ENCODE results near the gene SEC14L6.
"Not testable (repeated sequence)": the region's sequence is repeated elsewhere in the genome, so short reads cannot be mapped to it uniquely, and the experiment has no call there.

Gene SEC14L6

DNA sequence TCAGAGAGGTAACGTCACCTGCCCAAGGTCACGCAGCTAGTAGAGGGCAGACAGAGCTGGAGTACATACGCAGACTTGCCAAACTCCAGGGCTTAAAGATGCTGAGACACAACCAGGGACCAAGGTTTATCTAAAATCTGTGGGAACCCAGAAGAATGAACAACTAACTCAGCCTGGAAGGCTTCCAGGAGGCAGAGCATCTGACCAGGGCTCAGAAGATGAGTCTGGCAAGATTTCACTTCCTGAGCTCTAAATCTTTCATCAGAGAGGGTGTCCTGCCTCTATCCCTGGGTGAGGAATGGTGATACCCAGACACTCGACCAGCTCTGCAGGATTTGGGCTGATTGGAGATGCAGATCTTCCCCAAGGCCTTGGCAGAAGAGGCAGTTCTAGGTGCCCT is 18.8 kb upstream of the SEC14L6 start:
- peak; percentile 27 for DNase-seq

DNA sequence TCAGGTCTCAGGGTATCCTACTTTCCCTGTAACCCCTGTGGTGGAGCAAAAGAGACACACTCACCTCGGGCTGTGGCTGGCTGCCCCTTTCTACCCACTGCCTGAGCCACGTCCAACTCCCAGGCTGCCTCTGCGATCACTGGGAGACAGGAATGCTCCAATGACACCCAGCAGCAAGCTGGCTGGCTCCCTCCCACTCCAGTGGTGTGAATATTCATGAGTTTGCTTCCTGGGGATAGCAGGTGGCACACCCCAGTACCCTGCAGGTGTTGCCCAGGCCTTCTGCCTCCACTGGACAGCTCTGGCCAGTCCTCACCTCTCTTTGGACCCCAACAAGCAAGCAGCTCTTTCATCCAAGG is 18.2 kb upstream of the SEC14L6 start:
- no peak for DNase-seq

DNA sequence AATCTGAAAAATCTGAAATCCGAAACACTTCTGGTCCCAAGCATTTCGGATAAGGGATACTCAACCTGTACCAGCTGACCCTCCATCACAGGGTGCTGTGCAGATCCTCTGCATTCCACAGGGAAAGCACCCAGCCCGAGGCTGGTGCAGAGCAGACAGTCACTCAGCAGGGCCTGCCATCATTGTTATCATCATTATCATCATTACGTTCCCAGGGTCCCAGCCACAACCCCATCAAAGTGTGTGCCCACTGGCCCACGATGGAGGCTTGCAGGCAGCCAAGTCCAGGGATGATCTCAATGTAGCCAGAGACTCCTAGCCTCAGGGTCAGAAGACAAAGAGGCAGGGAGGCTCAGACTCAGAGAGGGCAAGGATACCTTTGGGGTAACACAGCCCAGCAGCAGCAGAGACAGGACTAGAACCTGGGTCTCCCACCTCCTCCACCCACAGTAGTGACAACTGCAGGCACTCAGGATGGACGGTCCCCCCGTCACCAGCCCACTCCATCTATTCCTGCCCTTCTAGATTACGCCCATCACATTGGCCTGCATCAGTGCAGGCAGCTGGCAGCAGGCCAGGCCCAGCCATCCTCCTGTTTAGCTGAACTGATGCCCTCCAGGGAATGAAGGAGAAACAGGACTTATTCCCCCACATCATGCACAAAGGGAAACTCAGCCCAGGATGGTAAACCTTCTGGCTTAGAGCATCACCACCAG is 17.7 kb upstream of the SEC14L6 start:
- DNase-seq: peak; percentile 30

DNA sequence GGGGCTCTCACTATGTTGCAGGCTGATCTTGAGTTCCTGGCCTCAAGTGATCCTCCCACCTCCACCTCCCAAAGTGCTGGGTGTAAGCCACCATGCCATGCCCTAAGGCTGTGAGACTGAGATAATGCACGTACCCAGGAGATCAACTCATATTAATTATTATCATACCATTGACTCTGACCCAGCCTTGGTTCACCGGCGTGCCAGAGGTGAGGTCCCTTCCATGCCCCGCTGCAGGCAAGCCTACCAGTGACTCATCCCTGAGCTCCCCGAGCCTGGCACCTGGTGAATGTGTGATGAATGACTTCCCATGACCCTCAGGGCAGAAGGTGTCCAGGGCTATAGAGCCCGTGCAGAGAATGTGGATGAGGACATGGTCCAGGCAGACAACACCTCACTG is 15.8 kb upstream of the SEC14L6 start:
- peak; percentile 82 for DNase-seq

DNA sequence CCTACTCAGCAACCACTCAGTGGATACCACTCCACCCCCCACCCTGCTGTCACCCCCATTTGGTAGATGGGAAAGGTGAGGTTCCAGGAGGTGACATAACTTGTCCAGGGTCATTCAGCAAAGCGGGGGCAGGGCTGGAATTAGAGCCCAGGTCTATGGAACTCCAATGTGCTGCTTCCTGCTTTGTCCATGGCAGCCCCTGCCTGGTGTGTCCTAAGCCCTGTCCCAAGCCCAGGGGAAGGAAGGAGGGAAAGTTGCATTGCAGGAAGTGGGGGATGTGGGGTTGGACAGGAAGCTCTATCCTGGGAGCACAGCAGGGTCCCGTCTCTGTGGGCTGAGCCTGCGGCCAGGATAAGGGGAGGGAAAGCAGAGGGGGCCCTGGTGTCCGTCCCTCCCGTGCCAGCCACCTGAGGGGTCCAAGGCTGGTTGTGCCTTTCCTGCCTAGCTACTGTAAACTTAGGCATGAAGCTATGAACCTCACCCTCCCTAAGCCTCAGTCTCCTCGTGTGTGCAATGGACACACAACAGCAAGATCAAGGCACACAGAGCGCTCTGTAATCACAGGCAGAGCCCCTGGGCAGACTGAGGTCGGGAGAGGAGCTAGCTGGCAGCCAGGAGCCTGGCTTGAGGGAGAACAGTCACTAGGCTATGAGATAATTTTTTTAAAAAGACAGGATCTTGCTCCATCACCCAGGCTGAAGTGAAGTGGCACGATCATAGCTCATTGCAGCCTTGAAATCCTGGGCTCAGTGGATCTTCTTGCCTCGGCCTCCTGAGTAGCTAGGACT is 15.1 kb upstream of the SEC14L6 start:
- DNase-seq: peak; percentile 54

DNA sequence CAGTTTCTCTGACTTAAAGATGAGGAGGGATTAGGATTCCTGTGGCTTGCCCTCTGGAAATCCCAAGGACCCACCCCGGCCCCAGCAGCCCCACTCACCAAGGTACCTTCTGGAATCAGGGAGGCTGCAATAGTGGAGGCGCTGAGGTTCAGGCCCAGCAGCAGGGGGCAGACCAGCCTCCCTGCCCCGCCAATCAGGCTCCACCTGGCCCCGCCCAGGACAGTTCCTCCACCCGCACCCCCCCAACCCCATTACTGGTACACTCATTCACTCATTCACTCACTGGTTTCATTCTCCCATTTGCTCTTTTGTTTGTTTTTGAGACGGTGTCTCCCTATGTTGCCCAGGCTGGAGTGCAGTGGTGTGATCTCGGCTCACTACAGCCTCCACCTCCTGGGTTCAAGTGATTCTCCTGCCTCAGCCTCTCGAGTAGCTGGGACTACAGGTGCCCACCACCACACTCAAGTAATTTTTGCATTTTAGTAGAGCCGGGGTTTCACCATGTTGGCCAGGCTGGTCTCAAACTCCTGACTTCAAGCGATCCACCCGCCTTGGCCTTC is 14.2 kb upstream of the SEC14L6 start:
- peak; percentile 67 for DNase-seq

DNA sequence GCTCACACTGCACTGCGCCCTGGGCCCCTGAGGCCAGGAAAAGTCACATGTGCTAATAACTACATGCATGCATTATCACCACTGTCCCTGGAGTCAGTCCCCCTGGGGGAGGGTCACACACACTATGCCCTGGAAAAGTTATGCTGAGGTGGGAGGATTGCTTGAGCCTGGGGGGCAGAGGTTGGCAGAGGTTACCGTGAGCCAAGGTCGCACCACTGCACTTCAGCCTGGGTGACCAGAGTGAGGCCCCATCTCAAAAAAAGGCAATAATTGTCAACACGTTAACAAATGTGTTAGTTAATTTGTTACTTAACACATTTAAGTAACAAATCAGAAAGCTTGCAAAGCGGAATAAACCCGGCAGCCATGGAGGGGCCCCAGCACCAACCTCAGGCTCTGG is 13.3 kb upstream of the SEC14L6 start:
- DNase-seq: no peak

DNA sequence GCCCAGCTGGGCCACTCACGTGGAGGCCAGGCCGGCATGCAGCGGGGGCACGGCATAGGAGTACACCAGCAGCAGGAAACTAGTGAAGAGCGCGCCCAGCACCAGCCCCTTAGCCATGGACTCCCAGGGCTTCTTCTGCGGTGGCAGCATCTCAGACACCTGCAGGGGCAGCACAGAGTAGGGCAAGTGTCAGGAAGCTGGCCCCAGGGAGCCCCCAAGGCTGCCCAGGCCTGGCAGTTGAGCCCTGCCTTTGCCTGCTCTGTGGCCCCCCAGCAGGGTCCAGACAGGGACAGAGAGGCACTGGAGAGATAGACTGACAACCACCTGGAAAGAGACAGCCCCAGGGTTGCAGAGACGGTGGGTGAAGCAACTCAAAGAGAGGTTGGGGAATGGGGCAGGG is 10.7 kb upstream of the SEC14L6 start:
- no peak for DNase-seq

DNA sequence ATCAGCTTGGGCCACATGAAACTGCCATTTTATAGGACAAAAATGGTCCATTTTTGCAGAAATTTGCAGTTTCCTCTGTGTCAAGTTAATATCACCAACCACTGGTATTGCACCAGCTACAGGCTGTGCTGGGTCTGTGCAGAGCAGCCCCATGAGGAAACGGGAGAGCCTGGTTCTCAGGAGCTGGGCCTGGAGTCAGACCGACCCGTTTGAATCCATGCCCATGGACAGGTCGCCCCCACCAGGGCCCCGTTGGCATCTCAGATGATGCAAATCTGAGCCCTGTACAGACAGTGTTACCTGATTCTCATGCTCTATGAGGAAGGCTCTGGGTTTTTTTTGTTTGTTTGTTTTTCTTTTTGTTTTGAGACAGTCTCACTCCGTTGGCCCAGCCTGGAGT is 9.8 kb upstream of the SEC14L6 start:
- peak; percentile 49 for DNase-seq

DNA sequence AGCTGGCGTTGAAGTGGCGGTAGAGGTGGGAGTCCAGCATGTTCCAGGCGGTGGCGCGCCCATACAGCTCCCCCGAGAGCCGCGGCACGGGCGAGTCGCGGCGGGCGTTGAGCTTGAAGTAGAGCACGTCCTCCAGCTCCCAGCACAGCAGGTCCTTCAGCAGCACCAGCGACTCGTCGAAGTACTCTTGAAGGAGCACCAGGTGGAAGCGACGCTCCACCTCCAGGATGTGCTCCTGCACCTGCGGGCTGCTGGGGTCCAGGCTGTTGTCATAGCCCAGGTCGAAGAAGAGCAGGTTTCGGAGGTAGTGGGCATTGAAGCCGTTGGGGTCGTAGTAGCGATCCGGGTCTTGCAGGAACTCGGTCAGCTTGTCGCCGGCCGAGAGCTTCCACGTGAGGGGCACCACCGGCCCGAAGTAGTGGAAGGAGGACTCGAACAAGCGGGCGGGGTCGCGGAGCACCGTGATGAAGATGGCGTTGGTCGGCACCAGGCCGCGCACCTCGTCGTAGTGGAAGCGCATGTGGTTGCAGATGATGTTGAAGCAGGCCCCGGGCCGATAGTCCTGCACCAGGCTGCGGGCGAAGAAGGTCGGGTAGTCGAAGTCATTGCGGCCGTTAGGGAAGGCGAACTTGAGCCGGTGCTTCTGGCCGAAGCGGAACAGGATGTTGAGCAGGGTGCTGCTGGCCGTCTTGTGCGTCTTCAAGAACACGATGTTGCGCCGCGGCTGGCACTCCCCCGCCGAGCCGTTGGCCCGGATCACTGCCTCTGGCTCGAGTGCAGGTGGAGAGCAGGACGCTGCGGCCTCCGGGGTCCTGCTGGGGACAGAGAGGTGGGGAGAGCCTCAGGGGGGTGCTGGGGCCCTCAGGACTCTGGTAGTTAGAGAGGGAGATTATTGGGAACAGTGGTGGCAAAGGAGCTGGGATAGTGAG is 9.0 kb upstream of the SEC14L6 start:
- DNase-seq: no peak

DNA sequence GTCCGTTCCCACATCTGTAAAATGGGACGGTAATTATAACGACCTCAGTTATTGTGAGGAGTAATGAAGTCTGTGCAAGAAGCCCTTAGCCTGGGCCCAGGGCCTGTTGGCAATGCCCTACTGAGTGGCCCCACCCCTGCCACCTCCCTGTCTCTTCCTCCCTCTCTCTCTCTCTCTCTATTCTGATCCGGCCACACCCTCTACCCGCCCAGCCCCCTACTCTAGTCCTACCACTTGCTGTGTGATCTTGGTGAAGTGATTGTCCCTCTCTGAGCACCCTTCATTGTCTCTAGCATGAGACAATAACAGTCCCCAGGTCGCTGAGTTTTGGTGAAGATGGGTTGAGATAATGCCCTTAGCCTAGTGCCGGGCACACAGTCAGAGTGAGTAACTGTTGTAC is 7.4 kb upstream of the SEC14L6 start:
- peak; percentile 35 for DNase-seq

DNA sequence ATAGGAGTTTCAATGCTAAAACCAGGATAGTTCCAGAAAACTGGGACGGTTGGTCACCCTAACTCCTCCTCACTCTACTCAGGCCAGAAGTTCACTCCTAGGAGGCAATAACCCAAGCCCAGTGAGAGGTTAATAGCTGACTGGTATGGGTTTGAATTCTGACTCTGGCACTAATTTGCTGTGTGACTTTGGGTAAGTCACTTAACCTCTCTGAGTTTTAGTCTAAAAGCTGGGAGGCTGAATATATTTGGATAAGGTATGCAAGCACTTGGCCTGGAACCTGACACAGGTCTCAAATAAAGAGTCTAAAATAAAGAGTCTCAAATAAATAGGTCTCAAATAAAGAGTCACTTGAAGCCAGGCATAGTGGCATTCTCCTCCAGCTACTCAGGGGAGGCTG is 6.2 kb upstream of the SEC14L6 start:
- DNase-seq: no peak

DNA sequence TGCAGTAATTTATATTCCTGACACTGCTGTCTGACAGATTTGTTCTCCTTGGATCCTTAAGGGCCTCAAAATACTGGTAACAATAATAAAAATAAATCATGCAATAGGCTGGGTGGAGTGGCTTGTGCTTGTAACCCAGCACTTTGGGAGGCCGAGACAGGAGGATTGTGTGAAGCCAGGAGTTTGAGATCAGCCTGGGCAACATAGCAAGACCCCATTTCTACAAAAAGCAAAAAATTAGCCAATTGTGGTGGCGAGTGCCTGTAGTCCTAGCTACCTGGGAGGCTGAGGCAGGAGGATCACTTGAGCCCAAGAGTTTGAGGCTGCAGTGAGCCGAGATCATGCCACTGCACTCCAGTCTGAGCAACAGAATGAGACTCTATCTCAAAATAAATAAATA is 5.3 kb upstream of the SEC14L6 start:
- not testable (repeated sequence) for DNase-seq

DNA sequence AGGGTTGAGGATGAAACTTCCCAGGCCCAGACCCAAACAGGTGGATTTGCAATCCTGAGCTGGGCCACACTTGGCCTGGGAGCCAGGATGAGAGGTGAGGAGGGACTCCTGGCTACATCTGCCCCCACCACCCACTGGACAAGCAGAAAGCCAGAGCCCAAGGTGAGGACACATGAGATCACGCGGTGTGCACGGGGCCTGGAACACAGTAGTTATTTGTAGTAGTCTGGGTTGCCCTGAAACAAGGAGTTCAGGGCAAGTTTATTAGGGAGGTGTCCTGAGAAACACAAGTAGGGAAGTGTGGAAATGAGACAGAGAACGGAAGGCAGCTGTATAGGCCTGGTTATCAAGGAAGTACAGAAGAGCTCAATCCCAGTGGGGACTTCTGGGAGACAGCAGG is 647 bp upstream of the SEC14L6 start:
- no peak for DNase-seq

DNA sequence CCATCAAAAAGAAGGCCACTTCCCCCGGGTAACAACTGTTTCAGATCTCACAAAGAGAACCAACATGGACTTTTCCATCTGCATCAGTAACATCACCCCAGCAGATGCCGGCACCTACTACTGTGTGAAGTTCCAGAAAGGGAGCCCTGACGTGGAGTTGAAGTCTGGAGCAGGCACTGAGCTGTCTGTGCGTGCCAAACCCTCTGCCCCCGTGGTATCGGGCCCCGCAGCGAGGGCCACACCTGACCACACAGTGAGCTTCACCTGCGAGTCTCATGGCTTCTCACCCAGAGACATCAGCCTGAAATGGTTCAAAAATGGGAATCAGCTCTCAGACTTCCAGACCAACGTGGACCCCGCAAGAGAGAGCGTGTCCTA is 3.7 kb downstream of the SEC14L6 start:
- DNase-seq: no peak

DNA sequence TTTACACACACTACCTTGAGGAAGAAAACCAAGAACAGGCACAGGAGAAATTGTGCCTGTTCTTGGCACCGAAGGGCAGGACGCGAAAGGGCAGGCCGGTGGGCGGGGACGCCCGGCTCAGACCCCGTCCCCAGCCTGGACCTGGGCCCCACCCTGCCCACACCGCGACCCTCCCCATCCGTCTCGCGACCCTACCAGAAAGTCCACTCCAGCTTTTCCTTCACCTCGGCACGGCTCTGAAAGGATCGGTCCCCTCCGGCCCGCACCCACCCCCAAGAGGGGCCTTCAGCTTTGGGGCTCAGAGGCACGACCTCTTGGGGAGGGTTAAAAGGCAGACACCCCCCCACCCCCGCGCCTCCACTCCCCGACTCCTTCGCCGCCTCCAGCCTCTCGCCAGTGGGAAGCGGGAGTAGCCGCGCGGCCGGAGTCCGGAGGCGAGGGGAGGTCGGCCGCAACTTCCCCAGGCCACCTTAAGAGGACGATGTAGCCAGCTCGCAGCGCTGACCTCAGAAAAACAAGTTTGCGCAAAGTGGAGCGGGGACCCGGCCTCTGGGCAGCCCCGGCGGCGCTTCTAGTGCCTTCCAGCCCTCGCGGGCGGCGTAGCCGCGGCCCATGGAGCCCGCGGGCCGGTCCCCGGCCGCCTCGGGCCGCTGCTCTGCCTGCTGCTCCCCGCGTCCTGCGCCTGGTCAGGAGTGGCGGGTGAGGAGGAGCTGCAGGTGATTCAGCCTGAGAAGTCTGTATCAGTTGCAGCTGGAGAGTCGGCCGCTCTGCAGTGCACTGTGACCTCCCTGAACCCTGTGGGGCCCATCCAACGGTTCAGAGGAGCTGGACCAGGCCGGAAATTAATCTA is 4.4 kb downstream of the SEC14L6 start:
- DNase-seq: no peak

DNA sequence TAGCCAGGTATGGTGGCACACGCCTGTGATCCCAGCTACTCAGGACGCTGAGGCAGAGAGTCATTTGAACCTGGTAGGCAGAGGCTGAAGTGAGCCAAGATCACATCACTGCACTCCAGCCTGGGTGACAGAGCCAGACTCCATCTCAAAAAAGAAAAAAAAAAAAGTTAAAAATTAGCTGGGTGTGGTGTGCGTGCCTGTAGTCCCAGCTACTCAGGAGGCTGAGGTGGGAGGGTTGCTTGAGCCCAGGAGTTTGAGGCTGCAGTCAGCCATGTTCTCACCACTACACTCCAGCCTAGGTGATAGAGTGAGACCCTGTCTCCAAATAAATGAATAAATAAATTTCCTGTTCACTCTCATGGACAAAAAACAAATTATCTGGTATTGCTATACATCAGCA is 5.0 kb downstream of the SEC14L6 start:
- not testable (repeated sequence) for DNase-seq

DNA sequence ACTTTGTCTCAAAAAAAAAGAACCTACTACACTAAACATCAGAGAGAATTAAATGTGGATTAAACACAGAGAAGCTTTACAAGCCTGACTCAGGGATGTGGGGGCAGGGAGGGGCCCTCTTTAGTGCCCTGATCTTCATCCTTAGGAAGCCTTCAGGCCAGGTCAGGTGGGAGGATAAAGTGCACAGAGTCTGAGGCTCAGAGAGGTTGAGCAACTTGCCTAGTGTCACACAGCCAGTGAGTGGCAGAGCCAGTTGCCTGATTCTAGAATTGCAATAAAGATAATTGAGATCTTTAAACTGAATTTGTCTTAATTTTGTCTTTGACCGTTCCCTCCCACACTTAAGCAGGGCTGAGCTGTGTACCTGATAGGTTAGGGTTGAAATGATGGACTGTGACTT is 7.2 kb downstream of the SEC14L6 start:
- DNase-seq: no peak

DNA sequence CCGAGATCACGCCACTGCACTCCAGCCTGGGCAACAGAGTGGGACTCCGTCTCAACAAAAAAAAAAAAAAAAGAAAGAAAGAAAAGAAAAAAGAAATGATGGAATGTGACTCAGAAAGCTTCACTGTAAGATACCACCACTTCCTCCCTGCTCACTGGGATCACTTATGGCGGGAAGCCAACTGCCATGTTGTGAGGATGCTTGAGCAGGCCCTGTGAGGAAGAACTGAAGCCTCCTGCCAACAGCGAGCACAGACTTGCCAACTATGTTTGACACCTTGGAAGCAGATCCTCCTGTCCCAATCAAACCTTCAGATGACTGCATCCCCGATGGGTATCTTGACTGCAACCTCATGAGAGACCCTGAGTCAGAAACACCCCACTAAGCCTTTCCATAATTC is 8.3 kb downstream of the SEC14L6 start:
- no peak for DNase-seq

DNA sequence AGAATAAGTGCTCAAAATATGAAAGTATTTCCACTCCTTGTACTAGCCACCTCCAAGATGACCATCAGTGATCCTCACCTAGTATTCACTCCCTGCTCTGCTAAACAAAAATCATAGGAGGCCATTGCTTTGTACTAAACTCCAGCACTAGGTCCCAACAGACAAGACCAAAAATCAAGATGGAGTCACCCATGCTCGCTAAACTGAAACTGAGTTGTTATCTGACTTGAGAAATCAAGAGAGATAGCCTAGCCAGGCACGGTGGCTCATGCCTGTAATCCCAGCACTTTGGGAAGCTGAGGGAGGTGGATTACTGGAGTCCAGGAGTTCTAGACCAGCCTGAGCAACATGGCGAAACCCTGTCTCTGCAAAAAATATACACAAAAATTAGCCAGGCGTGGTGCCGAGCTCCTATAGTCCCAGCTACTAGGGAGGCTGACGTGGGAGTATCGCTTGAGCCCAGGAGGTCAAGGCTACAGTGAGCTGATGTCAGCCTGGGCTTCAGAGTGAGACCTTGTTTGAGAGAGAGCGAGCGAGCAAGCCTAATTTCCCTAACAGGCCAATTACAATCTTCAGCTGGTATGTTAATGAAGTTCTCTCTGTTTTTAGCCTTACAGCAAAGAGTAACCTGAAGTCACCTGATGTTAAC is 9.3 kb downstream of the SEC14L6 start:
- DNase-seq: no peak

DNA sequence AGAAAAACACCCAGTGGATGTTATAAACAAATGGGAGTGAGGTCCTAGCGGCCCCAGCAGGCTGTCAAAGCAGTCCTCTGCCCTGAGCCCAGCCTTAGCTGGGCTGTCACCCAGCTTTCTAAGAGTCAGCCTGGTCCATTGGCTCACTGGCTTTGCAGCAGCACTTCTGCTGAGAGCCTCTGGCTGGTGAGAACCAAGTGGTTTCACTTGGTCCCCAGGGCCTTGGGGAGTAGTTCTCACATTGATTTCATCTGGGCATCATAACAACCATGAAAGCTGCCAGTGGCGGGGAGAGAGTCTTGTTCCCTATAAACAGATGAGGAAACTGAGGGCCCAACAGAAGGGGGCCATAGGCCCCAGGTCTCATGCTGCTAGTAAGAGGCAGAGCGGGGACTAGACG is 11.4 kb downstream of the SEC14L6 start:
- no peak for DNase-seq
